ENCODE measurements around the gene DDX51.

GRCh38 chr12:132162508-132163031 is 18.5 kb upstream of the DDX51 start:
- TF ChIP-seq CTCF (conservative IDR thresholded peaks at IDR 0.05; ENCODE audit: low read length) (peak; percentile 43), EZH2phosphoT487 (IDR thresholded peaks at IDR 0.05; ENCODE audit: borderline replicate concordance) (no peak)
